ENCODE results near the gene POC1A. TPM values are rescaled to one million over a fixed set of nuclear protein-coding genes. Genes with fewer than 3 reads are reported as not detected.

POC1A gene
- total and polyA plus RNA-seq, 2 of the 8 experiments (the other 6 are each of a cell fraction or from before 2014, with no cell fraction given), result 35.7 to 39.2 TPM

- FAIRE-seq, result no peak
- no peak overlapping the region for H3K23ac ChIP-seq (ENCODE audit: insufficient read length)
- TF ChIP-seq CBX8 (IDR thresholded peaks at IDR 0.05; ENCODE audit: borderline replicate concordance, low read depth, low read length) (no peak), POLR2A (IDR thresholded peaks at IDR 0.05; ENCODE audit: control extremely low read depth in 1 of 2, low read depth in 2 of 2, low read length in 2 of 2) (no peak), USF2 (IDR thresholded peaks at IDR 0.05; ENCODE audit: low read length) (no peak), CHD2 (IDR thresholded peaks at IDR 0.05; ENCODE audit: low read length) (no peak), CTCF (IDR thresholded peaks at IDR 0.05; ENCODE audit: control extremely low read depth in 1 of 3, insufficient read depth in 1 of 3, low read depth in 1 of 3, low read length in 3 of 3) (no peak), GABPA (IDR thresholded peaks at IDR 0.05; ENCODE audit: borderline replicate concordance, insufficient read depth, low read length) (no peak), TAF1 (IDR thresholded peaks at IDR 0.05; ENCODE audit: low read depth, low read length) (no peak), HDAC6 (IDR thresholded peaks at IDR 0.05; ENCODE audit: low read depth, low read length) (no peak), NRF1 (IDR thresholded peaks at IDR 0.05; ENCODE audit: low read depth, low read length) (no peak)
Observed at GRCh38 chr3:52176180-52176752, 22.0 kb upstream of the POC1A start.

More at GRCh38 chr3:52176180-52176752, 22.0 kb upstream of the POC1A start:
- Histone ChIP-seq H3K56ac (replicated peaks; ENCODE audit: insufficient read length, low read depth, low read length) (no peak overlapping the region), H2BK12ac (ENCODE audit: low read depth, low read length) (0 out of 2 replicates have a peak overlapping the region, but pooled peaks have one; percentile 75), H3K23me2 (ENCODE audit: low read depth, low read length) (no peaks in the 10 kb centered on the region), H3K36me3 (ENCODE audit: control insufficient read depth in 2 of 4, insufficient read depth in 4 of 4, low read length in 3 of 4) (no peaks in the 10 kb centered on the region), H3K4me2 (ENCODE audit: insufficient read depth in 1 of 2, low read depth in 2 of 2, low read length in 2 of 2) (no peak overlapping the region), H2AFZ (ENCODE audit: low read length) (no peak overlapping the region), H3K4ac (replicated peaks; ENCODE audit: insufficient read length, low read depth, low read length) (no peak overlapping the region), H2AK5ac (ENCODE audit: low read depth, low read length) (no peak overlapping the region), H3K27ac (ENCODE audit: low read depth, low read length) (no peak overlapping the region), H3K14ac (ENCODE audit: insufficient read length) (no peak overlapping the region), H2BK20ac (ENCODE audit: low read length) (peak overlapping the region; percentile 80; the same call in 1 of the 2 replicates), H3K9me3 (ENCODE audit: insufficient read depth in 2 of 2, low read depth in 1 of 2, low read length in 1 of 2) (no peaks in the 10 kb centered on the region), H3K4me3 (ENCODE audit: extremely low read depth in 1 of 4, insufficient read depth in 2 of 4, low read depth in 3 of 4, low read length in 4 of 4) (no peak overlapping the region), H2BK15ac (ENCODE audit: low read length) (no peak overlapping the region; the same call in 1 of the 2 replicates), H4K5ac (ENCODE audit: insufficient read length, low read depth, low read length) (no peak overlapping the region), H3K4me1 (replicated peaks in 1 of 4; ENCODE audit: control insufficient read depth in 3 of 4, insufficient read depth in 4 of 4, low read length in 3 of 4) (peaks cover 0 to 5% (median 0%) of the 10 kb centered on the region in 4 experiments; a peak in 2 of 7 replicates), H3K79me2 (ENCODE audit: control insufficient read depth in 1 of 2, insufficient read depth in 2 of 2, low read length in 2 of 2) (no peaks in the 10 kb centered on the region), H3K27me3 (replicated peaks in 1 of 4; ENCODE audit: control insufficient read depth in 3 of 4, extremely low read depth in 1 of 4, insufficient read depth in 3 of 4, low read length in 3 of 4) (no peaks in the 10 kb centered on the region; a peak in 2 of 7 replicates), H4K20me1 (replicated peaks in 1 of 2; ENCODE audit: control insufficient read depth in 1 of 2, insufficient read depth in 2 of 2, low read length in 2 of 2) (no peaks in the 10 kb centered on the region), H3K18ac (ENCODE audit: extremely low read depth, low read length) (no peak overlapping the region), H4K8ac (ENCODE audit: extremely low read depth, insufficient read depth, low read length) (no peak overlapping the region), H4K91ac (replicated peaks; ENCODE audit: insufficient read length, low read length) (no peak overlapping the region), H2BK5ac (ENCODE audit: low read depth, low read length) (0 out of 2 replicates have a peak overlapping the region, but pooled peaks have one; percentile 60), H2BK120ac (replicated peaks; ENCODE audit: low read depth, low read length) (no peak overlapping the region), H3K79me1 (ENCODE audit: low read depth, low read length) (no peaks in the 10 kb centered on the region), H3K9ac (replicated peaks in 1 of 4; ENCODE audit: extremely low read depth in 1 of 4, low read depth in 3 of 4, low read length in 3 of 4) (0 out of 7 replicates have a peak overlapping the region, but pooled peaks of 1 of the 4 experiments have one; percentile 27)
- ChIA-PET CTCF (ENCODE audit: partially characterized antibody) (interaction anchor here (0.6 to 2.9 kb wide), 4 partner anchors 9 to 171 kb away, joined by 4 to 10 read pairs (median 4); no protein-coding TSS in a partner anchor), POLR2A (ENCODE audit: partially characterized antibody) (interaction anchor here (0.6 to 1.6 kb wide), 3 partner anchors 14 to 180 kb away, joined by 3 to 4 read pairs (median 3); partner anchors contain the start of gene RPL29)
- DNase-seq (ENCODE audit: low read depth in 1 of 2, low spot score in 2 of 2), result no peak
- WGBS, 2 experiments (ENCODE audit: extremely low coverage in 1 of 2, insufficient coverage in 1 of 2, insufficient read length in 1 of 2, insufficient replicate concordance in 2 of 2, low coverage in 1 of 2, low lambda C conversion rate in 2 of 2, missing lambda C conversion rate in 1 of 2), result 87% methylated on average over 8 of the region's 8 CpGs; no CpG with 5 or more reads in 1 of the 2 experiments

All from H1 (cell line).